ENCODE data around the gene NPTN.

- TF ChIP-seq JUN (IDR thresholded peaks at IDR 0.05) (no peak), FOSL2 (IDR thresholded peaks at IDR 0.05) (no peak), FOSL2 (CRISPR knock-in tag; IDR thresholded peaks at IDR 0.05) (no peak), CEBPB (IDR thresholded peaks at IDR 0.05) (no peak), POLR2A (IDR thresholded peaks at IDR 0.05; ENCODE audit: low read length) (no peak), NR3C1 (IDR thresholded peaks at IDR 0.05) (no peak)
These were observed 60.2 kb downstream of the NPTN start for GRCh38 chr15:73573037-73573436.

Measured in A549 (cell line).